Endothelial cell of umbilical vein (primary cell): Measurements from ENCODE around the gene GON4L. TPM values are rescaled to one million over a fixed set of nuclear protein-coding genes. Genes with fewer than 3 reads are reported as not detected.

Source experiments
- BruUV-seq: library from RNA; stranded (reverse); fragments of 400-500 nt; replicated peaks from 2 replicates; lab custom pipeline; 2021; lab: Mats Ljungman, UMichigan
- CTCF ChIA-PET: fragments of 300-600, 350-600 bp; sonication (Branson Sonifier 250); formaldehyde crosslinking; loops from one replicate; lab custom pipeline; 2021; ENCODE audit warnings: antibody characterized with exemption, inconsistent platforms; lab: Charles Lee
- POLR2A ChIA-PET: fragments of 300-600, 350-600 bp; sonication (Branson Sonifier 250); formaldehyde crosslinking; loops from one replicate; lab custom pipeline; 2021; ENCODE audit warnings: antibody characterized with exemption, inconsistent platforms; lab: Charles Lee
- DNase-seq: peaks from one replicate; pipeline ENCODE4 v3.0.0-alpha.2; 2011; ENCODE audit warnings: low read depth, low spot score
- FAIRE-seq: peaks from 2 replicates; lab custom pipeline; 2011; peaks lifted over from hg19 to GRCh38; lab: Jason Lieb, UNC
- H2AFZ ChIP-seq: 2 replicates; pipeline ENCODE4 v1.6.0; 2012; ENCODE audit warnings: low read depth, low read length, control low read depth, inconsistent platforms
- H3K27ac ChIP-seq: 2 replicates; pipeline ENCODE4 v1.5.1; 2011; ENCODE audit warnings: low read depth, mild to moderate bottlenecking, control low read depth, low read length, moderate library complexity; ENCODE audit not compliant: insufficient read depth
- H3K27me3 ChIP-seq, 2 experiments: 2 replicates each; pipeline versions ENCODE4 v1.6.0 to v1.6.1; 2011; ENCODE audit warnings: low read length in 2 of 2, mixed read lengths in 1 of 2; ENCODE audit not compliant: control insufficient read depth in 2 of 2, insufficient read depth in 2 of 2
- H3K36me3 ChIP-seq, 2 experiments: 2 replicates in 1 of 2; 3 replicates in 1 of 2; pipeline ENCODE4 v1.5.1; 2011; ENCODE audit warnings: low read length in 2 of 2, mild to moderate bottlenecking in 1 of 2, moderate library complexity in 1 of 2; ENCODE audit not compliant: control insufficient read depth in 2 of 2, insufficient read depth in 2 of 2; ENCODE audit errors: extremely low read depth in 1 of 2
- H3K4me1 ChIP-seq: 3 replicates; pipeline ENCODE4 v1.5.1; 2011; ENCODE audit warnings: mild to moderate bottlenecking, low read length; ENCODE audit not compliant: control insufficient read depth, insufficient read depth; ENCODE audit errors: extremely low read depth
- H3K4me2 ChIP-seq: 2 replicates; pipeline ENCODE4 v1.6.1; 2011; ENCODE audit warnings: low read length, control low read depth, mixed read lengths; ENCODE audit not compliant: insufficient read depth
- H3K4me3 ChIP-seq, 3 experiments: fragments of 200-600 bp in 1 of 3; sonication (generic), shearing (Covaris generic) in 1 of 3; replicated peaks in 1 of 3; 2 replicates each; pipeline ENCODE4 v1.5.1; 2011 to 2016; ENCODE audit warnings: control low read depth in 3 of 3, low read length in 3 of 3, mild to moderate bottlenecking in 2 of 3, inconsistent platforms in 1 of 3, low read depth in 1 of 3, moderate library complexity in 1 of 3; ENCODE audit not compliant: insufficient read depth in 1 of 3
- H3K79me2 ChIP-seq: 2 replicates; pipeline ENCODE4 v1.6.0; 2012; ENCODE audit warnings: low read length, inconsistent platforms; ENCODE audit not compliant: control insufficient read depth, insufficient read depth
- H3K9ac ChIP-seq: replicated peaks from 2 replicates; pipeline ENCODE3; 2011; ENCODE audit warnings: low read length, control low read depth; ENCODE audit not compliant: insufficient read depth; ENCODE audit errors: extremely low read depth
- H3K9me1 ChIP-seq: replicated peaks from 3 replicates; pipeline ENCODE4 v1.6.0; 2011; ENCODE audit warnings: mild to moderate bottlenecking, low read length; ENCODE audit not compliant: control insufficient read depth, insufficient read depth; ENCODE audit errors: extremely low read depth
- H3K9me3 ChIP-seq: replicated peaks from 2 replicates; pipeline ENCODE4 v1.5.1; 2012; ENCODE audit warnings: low read length, inconsistent platforms; ENCODE audit not compliant: control insufficient read depth, insufficient read depth
- H4K20me1 ChIP-seq: replicated peaks from 2 replicates; pipeline ENCODE3; 2011; ENCODE audit warnings: mild to moderate bottlenecking, low read length; ENCODE audit not compliant: control insufficient read depth, insufficient read depth; ENCODE audit errors: extremely low read depth
- CTCF ChIP-seq, 2 donors: IDR thresholded peaks; 1 replicate in 1 of 2; 2 replicates in 1 of 2; pipeline ENCODE4 v1.5.1; 2011; ENCODE audit warnings: low read length in 2 of 2, mild to moderate bottlenecking in 2 of 2, moderate library complexity in 2 of 2, control low read depth in 1 of 2, inconsistent platforms in 1 of 2, low read depth in 1 of 2; ENCODE audit not compliant: insufficient read depth in 1 of 2; ENCODE audit errors: extremely low read depth in 1 of 2
- EZH2 ChIP-seq: IDR thresholded peaks from 2 replicates; pipeline ENCODE4 v1.6.1; 2012; ENCODE audit warnings: borderline replicate concordance, low read depth, mild to moderate bottlenecking, moderate library complexity, low read length, inconsistent platforms; ENCODE audit not compliant: severe bottlenecking
- FOS ChIP-seq: IDR thresholded peaks from 2 replicates; pipeline ENCODE4 v1.6.1; 2011; ENCODE audit warnings: mild to moderate bottlenecking, low read length, moderate library complexity, borderline replicate concordance; ENCODE audit not compliant: insufficient read depth
- GATA2 ChIP-seq: IDR thresholded peaks from 2 replicates; pipeline ENCODE4 v1.7.0; 2011; ENCODE audit warnings: low read depth, mild to moderate bottlenecking, moderate library complexity, mixed read lengths, low read length; ENCODE audit not compliant: insufficient read length, insufficient read depth
- JUN ChIP-seq: IDR thresholded peaks from 2 replicates; pipeline ENCODE4 v1.6.1; 2011; ENCODE audit warnings: borderline replicate concordance, low read depth; ENCODE audit not compliant: insufficient read length, insufficient read depth
- MYC ChIP-seq: IDR thresholded peaks from one replicate; pipeline ENCODE4 v1.6.1; 2011; ENCODE audit warnings: mild to moderate bottlenecking, low read depth, low read length
- POLR2A ChIP-seq: IDR thresholded peaks from 2 replicates; pipeline ENCODE4 v1.6.1; 2012; ENCODE audit warnings: low read depth, mild to moderate bottlenecking, control low read depth, low read length
- POLR2AphosphoS5 ChIP-seq: IDR thresholded peaks from 2 replicates; pipeline ENCODE4 v1.6.1; 2012; ENCODE audit warnings: low read depth, mild to moderate bottlenecking, control low read depth, low read length, moderate library complexity; ENCODE audit not compliant: insufficient read depth
- dilution Hi-C: fragments of 300-500 bp; cut with MboI; formaldehyde crosslinking; loops from one replicate; pipeline ENCODE4 v1.15.0; 2019; ENCODE audit warnings: low sequenced_read_pairs; ENCODE audit not compliant: extremely low pct_ligation_motif_present
- intact Hi-C: fragments of 100-400 bp; cut with micrococcal nuclease; formaldehyde crosslinking; loops from one replicate; pipeline ENCODE4 v1.10.0; 2022
- polyA plus RNA-seq, 4 experiments: library from polyadenylated mRNA; depleted of rRNA in 3 of 4; stranded (reverse) in 3 of 4; unstranded in 1 of 4; fragments of >200 nt; gene quantifications; 2 replicates each; pipeline versions ENCODE4 v1.2.1 to v1.2.3, GENCODE V29; 2011 to 2012; ENCODE audit warnings: missing spikeins in 1 of 4
- total RNA-seq: library from RNA; stranded (reverse); gene quantifications from 2 replicates; pipeline ENCODE4 v1.2.3, GENCODE V29; 2021
- TF ChIP-seq, protein P1 (sequence below): IDR thresholded peaks from 2 replicates; pipeline ENCODE4 v1.6.1; 2011; ENCODE audit not compliant: insufficient read depth, insufficient read length

GON4L gene
- total and polyA plus RNA-seq, 2 donors (not counting 3 experiments of a cell fraction or from before 2014, with no cell fraction given) = 30.5 to 58.7 TPM

GRCh38 chr1:155709391-155709790, 147.6 kb downstream of the GON4L start:
- H2AFZ ChIP-seq = no peak overlapping the region
- H3K27me3 ChIP-seq = no peaks in the 10 kb centered on the region
- H3K4me3 ChIP-seq = no peak overlapping the region
- no peak overlapping the region for H3K4me2 ChIP-seq
- DNase-seq (no peak), FAIRE-seq (no peak)
- no peaks in the 10 kb centered on the region for H3K9me3 ChIP-seq
- TF ChIP-seq POLR2AphosphoS5 (no peak), CTCF (IDR thresholded peaks at IDR 0.05; ENCODE audit: extremely low read depth in 1 of 2, insufficient read depth in 1 of 2, low read depth in 1 of 2, low read length in 2 of 2) (no peak), POLR2A (no peak), FOS (no peak), JUN (no peak), MYC (no peak), EZH2 (no peak), GATA2 (no peak)
- TF ChIP-seq, protein P1, sequence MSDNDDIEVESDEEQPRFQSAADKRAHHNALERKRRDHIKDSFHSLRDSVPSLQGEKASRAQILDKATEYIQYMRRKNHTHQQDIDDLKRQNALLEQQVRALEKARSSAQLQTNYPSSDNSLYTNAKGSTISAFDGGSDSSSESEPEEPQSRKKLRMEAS = no peak
- BruUV-seq = no TSS peak
- no peaks in the 10 kb centered on the region for H3K36me3 ChIP-seq
- dilution Hi-C loops (no loop called here), intact Hi-C loops (no loop called here)
- H3K79me2 ChIP-seq = peaks cover 37% of the 10 kb centered on the region
- no peak overlapping the region for H3K27ac ChIP-seq
- no peaks in the 10 kb centered on the region for H3K9me1 ChIP-seq
- POLR2A ChIA-PET = no interaction called here
- H3K4me1 ChIP-seq = no peaks in the 10 kb centered on the region
- peaks cover 2% of the 10 kb centered on the region for H4K20me1 ChIP-seq
- CTCF ChIA-PET = no interaction called here
- no peak overlapping the region for H3K9ac ChIP-seq
